ENCODE measurements around the gene SYNDIG1.
A peak's percentile ranks its signal among the peaks of the same experiment; 100 is the strongest.

Gene SYNDIG1

GRCh38 chr20:24432046-24432442 is 37.4 kb upstream of the SYNDIG1 start:
- no peak for TF ChIP-seq Cebpa-rat (IDR thresholded peaks at IDR 0.05)
- Histone ChIP-seq H3K27ac (no peak overlapping the region), H3K36me3 (no peaks in the 10 kb centered on the region), H3K4me2 (no peak overlapping the region), H3K27me3 (no peaks in the 10 kb centered on the region), H4K20me1 (no peaks in the 10 kb centered on the region), H3K4me1 (peaks cover 16% of the 10 kb centered on the region; the same call in 1 of the 2 replicates), H3K9ac (no peak overlapping the region), H3K9me3 (no peaks in the 10 kb centered on the region), H3K4me3 (no peak overlapping the region)

DNA sequence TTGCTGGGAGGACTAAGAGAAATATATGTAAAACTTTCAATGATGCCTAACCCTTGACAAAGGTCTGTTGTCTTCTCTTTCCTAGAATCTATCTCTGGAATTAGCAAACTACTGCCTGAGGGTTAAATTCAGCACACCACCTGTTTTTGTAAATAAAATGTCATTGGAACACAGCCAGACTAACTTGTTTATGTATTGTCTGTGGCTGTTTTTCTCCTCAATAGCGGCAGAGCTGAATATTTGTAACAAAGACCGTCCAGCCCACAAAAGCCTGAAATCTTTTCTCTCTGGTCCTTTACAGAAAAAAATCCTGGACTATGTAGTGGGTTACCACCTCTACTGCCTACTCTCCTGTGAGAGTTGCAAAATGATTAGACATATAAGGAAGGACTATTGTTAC is 33.3 kb upstream of the SYNDIG1 start:
- Histone ChIP-seq H3K4me3 (no peak overlapping the region), H4K20me1 (no peaks in the 10 kb centered on the region), H3K27me3 (no peaks in the 10 kb centered on the region), H3K9me3 (no peaks in the 10 kb centered on the region), H3K4me1 (peaks cover 30% of the 10 kb centered on the region), H3K27ac (no peak overlapping the region), H3K36me3 (no peaks in the 10 kb centered on the region), H3K9ac (no peak overlapping the region), H3K4me2 (no peak overlapping the region; the same call in 1 of the 2 replicates)
- TF ChIP-seq Cebpa-rat (IDR thresholded peaks at IDR 0.05): no peak

DNA sequence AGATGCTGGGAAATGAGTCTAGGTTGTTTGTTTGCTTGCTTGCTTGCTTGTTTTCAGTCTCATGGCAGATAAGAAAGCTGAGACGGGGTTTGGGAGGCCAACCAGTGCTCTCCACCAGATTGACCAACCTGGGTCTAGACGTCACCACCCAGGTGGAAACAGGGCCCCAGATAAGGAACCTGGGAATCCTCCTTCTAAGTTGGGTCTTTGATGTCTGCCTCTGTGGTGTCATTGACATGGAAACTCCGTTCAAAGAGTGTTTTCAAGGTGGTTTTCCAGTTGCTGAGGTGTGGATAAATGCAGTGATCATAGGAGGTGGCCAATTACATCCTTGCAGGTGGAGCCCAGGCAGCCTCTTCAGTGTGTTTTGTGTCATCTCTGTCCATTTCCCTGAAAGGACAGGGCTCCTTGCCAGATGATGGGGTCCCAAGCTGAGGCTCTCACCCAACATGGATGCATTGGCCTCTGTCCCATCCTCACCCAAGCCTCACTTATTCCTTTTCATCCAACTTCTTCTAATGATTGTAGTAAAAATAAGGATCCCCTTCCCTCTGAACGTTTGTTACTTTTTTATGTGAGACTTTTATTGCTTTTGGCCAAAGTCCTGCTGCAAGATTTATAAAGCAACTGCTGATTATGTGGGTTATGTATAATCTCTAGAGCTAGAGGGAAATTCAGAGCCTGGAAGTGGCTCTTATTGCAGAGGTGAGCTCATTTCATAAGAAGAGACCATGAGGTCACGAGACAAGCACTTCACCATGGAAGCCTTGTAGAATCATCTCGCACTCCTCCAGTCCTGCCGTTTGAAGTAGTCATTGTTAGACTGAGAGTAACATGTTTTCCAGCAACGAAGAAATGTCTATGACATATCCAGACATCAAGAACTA is 32.0 kb upstream of the SYNDIG1 start:
- Histone ChIP-seq H3K9ac (no peak overlapping the region), H3K4me1 (peaks cover 43% of the 10 kb centered on the region), H3K36me3 (no peaks in the 10 kb centered on the region), H3K27ac (no peak overlapping the region), H4K20me1 (no peaks in the 10 kb centered on the region), H3K9me3 (no peaks in the 10 kb centered on the region), H3K27me3 (no peaks in the 10 kb centered on the region), H3K4me3 (no peak overlapping the region), H3K4me2 (no peak overlapping the region)
- TF ChIP-seq Cebpa-rat (IDR thresholded peaks at IDR 0.05): no peak

DNA sequence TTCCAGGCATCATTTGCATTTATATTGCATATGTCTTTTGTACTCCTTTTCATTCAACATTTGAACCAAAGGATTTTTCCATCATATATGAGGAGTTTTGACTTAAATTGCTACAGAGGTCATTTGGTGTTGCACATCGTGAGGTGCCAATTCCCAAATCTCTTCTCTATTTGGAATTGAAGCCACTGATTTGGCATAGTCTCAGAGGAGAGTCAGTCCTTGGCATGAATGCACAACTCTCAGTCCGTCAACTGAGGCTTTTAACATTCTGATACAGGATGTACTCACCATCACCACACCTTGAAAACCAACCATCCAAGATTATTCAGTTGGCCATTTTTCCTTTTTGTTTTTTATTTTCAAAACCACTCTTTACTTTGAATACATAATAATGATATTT is 31.1 kb upstream of the SYNDIG1 start:
- Histone ChIP-seq H3K9me3 (no peaks in the 10 kb centered on the region), H3K4me3 (no peak overlapping the region), H3K27ac (no peak overlapping the region), H3K36me3 (no peaks in the 10 kb centered on the region), H3K9ac (no peak overlapping the region), H4K20me1 (no peaks in the 10 kb centered on the region), H3K4me1 (peaks cover 43% of the 10 kb centered on the region), H3K4me2 (no peak overlapping the region), H3K27me3 (no peaks in the 10 kb centered on the region)
- TF ChIP-seq Cebpa-rat (IDR thresholded peaks at IDR 0.05): no peak

DNA sequence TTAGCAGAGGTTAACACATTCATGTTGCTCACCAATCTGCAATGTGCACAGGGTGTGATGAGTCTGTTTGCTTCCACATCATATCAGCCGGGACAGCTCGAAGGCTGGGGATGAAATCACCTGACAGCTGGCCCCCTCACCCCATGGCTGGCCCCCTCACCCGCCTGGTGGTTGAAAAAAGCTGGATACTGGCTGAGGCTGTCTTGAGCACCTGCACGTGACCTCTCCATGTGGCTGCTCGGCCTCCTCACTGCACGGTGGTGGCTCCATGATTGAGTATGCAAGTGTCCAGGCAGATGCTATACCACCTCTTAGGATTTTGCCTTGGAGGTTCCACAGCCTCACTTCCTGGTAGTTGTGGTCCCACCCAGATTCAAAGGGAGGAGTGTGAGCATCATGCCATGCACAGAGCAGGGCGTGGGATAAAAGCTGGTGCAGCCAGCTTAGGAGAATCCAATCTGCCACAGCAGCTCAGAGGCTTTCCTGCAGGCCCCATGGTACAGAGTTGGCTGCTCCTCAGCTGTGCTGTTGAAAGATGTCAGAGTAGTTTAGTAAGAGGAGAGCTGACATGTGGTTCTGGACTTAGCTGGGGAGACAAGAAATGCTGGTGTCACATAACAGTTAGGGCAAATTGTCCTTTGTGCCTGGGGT is 29.6 kb upstream of the SYNDIG1 start:
- no peak overlapping the region for H3K27ac ChIP-seq
- H3K27me3 ChIP-seq: no peaks in the 10 kb centered on the region
- H3K36me3 ChIP-seq: no peaks in the 10 kb centered on the region
- H4K20me1 ChIP-seq: no peaks in the 10 kb centered on the region
- peak overlapping the region; percentile 39 for H3K4me2 ChIP-seq
- no peak overlapping the region for H3K4me3 ChIP-seq
- no peak for TF ChIP-seq Cebpa-rat (IDR thresholded peaks at IDR 0.05)
- H3K9me3 ChIP-seq: no peaks in the 10 kb centered on the region
- H3K4me1 ChIP-seq: peaks cover 38% of the 10 kb centered on the region
- H3K9ac ChIP-seq: no peak overlapping the region

DNA sequence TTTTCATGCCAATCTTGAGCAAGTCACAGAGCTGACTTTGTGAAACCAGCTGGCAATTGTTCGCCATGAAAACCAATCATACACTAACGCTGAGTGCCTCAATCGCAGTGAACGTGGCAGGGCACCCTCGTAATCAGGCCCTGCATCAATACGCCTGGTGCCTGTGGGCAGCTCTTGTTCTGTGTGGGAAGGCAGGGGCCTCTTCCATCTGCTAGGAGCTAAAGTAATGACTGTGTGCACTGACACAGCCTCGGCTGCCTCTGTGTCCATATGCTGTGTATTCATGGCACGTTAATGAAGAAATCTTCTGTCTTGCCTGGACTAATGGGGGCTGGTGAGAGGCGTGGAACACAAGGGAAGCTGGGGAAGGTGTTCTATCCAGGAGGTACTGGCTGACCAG is 27.8 kb upstream of the SYNDIG1 start:
- no peaks in the 10 kb centered on the region for H3K36me3 ChIP-seq
- peak overlapping the region; percentile 10; the same call in 1 of the 2 replicates for H3K4me2 ChIP-seq
- TF ChIP-seq Cebpa-rat (IDR thresholded peaks at IDR 0.05): no peak
- H3K4me1 ChIP-seq: peaks cover 27% of the 10 kb centered on the region
- no peaks in the 10 kb centered on the region for H3K9me3 ChIP-seq
- no peaks in the 10 kb centered on the region for H4K20me1 ChIP-seq
- no peaks in the 10 kb centered on the region for H3K27me3 ChIP-seq
- H3K27ac ChIP-seq: no peak overlapping the region
- H3K9ac ChIP-seq: no peak overlapping the region
- no peak overlapping the region for H3K4me3 ChIP-seq

- no peaks in the 10 kb centered on the region for H3K9me3 ChIP-seq
- no peak overlapping the region for H3K4me2 ChIP-seq
- H4K20me1 ChIP-seq: no peaks in the 10 kb centered on the region
- H3K27ac ChIP-seq: no peak overlapping the region
- peaks cover 27% of the 10 kb centered on the region for H3K4me1 ChIP-seq
- H3K4me3 ChIP-seq: no peak overlapping the region
- no peaks in the 10 kb centered on the region for H3K27me3 ChIP-seq
- no peaks in the 10 kb centered on the region for H3K36me3 ChIP-seq
- no peak for TF ChIP-seq Cebpa-rat (IDR thresholded peaks at IDR 0.05)
- H3K9ac ChIP-seq: no peak overlapping the region
These were observed 26.5 kb upstream of the SYNDIG1 start for GRCh38 chr20:24442909-24443308.

DNA sequence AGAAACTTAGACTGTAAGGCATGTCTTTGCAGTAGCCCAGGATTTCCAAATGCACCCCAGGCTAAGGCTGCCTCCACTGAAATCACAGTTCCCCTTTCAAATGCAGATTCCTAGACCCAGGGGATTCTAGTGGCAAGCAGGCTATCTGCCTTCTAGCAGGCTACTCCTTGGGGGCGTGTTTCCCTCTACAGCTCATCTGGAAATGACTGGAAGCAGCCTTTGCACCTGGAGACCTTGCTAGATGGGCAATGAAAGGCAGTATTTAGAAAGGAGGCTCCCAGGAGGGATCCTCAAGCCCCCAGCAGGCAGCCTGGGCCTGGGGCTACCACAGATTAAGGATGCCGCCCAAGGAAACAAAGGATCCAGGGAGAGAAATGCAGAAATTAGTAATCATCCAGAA is 26.0 kb upstream of the SYNDIG1 start:
- H3K9ac ChIP-seq: no peak overlapping the region
- no peaks in the 10 kb centered on the region for H4K20me1 ChIP-seq
- TF ChIP-seq Cebpa-rat (IDR thresholded peaks at IDR 0.05): no peak
- H3K27me3 ChIP-seq: no peaks in the 10 kb centered on the region
- no peaks in the 10 kb centered on the region for H3K9me3 ChIP-seq
- H3K36me3 ChIP-seq: no peaks in the 10 kb centered on the region
- peaks cover 27% of the 10 kb centered on the region for H3K4me1 ChIP-seq
- H3K4me2 ChIP-seq: no peak overlapping the region
- H3K4me3 ChIP-seq: no peak overlapping the region
- H3K27ac ChIP-seq: no peak overlapping the region

DNA sequence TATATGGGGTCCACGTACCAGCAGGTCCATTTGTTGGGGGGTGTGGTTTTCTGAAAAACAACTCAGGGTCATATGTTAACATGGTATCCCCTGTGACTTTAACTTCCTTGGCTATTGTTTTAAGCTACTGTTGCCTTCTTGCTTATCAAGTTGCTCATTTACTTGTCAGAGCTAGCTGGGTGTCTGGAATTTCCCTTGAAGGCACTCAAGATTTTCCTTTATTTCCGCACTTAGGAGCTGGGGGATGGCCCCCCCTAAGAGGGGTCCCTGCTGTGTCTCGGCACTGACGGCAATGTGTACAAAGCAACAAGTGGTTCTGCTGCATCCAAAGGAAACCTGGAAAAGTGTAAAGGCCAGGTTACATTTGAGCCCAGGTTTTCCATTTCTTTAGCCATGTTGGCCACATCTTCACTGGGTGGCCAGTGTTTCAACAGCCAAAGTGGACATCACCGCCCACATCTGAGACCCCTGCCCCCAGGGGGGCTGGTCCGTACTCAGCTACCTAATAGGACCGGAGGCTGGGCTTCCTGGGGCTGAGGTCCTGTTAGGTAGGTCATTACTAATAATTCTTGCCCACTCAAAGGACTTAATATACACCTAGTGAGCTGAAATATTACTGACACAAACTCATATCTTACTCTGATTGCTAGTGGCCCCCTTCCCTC is 24.8 kb upstream of the SYNDIG1 start:
- Histone ChIP-seq H4K20me1 (no peaks in the 10 kb centered on the region), H3K36me3 (no peaks in the 10 kb centered on the region), H3K4me2 (no peak overlapping the region), H3K27me3 (no peaks in the 10 kb centered on the region), H3K9me3 (no peaks in the 10 kb centered on the region), H3K9ac (no peak overlapping the region), H3K27ac (no peak overlapping the region), H3K4me3 (no peak overlapping the region), H3K4me1 (peaks cover 27% of the 10 kb centered on the region)
- TF ChIP-seq Cebpa-rat (IDR thresholded peaks at IDR 0.05): no peak
